ACC112 (cell line): ENCODE data around the gene SPC24.

Experiments used
- H2AFZ ChIP-seq: fragments of 200-600 bp; sonication (generic); one replicate; pipeline ENCODE4 v1.6.0; 2017; ENCODE audit warnings: antibody characterized with exemption, low read length; ENCODE audit not compliant: unreplicated experiment
- H3K27ac ChIP-seq: fragments of 200-600 bp; sonication (generic); 2 replicates; pipeline ENCODE4 v1.5.1; 2014; ENCODE audit warnings: low read depth, mild to moderate bottlenecking, antibody characterized with exemption, low read length, moderate library complexity
- H3K27me3 ChIP-seq: fragments of 200-600 bp; sonication (generic); 2 replicates; pipeline ENCODE4 v1.6.1; 2014; ENCODE audit warnings: mild to moderate bottlenecking, antibody characterized with exemption, low read length, moderate library complexity, mixed read lengths; ENCODE audit not compliant: insufficient read depth
- H3K36me3 ChIP-seq: fragments of 200-600 bp; sonication (generic); 2 replicates; pipeline ENCODE4 v1.6.1; 2016; ENCODE audit warnings: mild to moderate bottlenecking, antibody characterized with exemption, low read length, moderate library complexity, mixed read lengths; ENCODE audit not compliant: insufficient read depth
- H3K4me1 ChIP-seq: fragments of 200-600 bp; sonication (generic); one replicate; pipeline ENCODE4 v1.6.1; 2016; ENCODE audit warnings: low read length, mixed read lengths; ENCODE audit not compliant: insufficient read depth, unreplicated experiment, control insufficient read depth
- H3K4me3 ChIP-seq: fragments of 200-600 bp; sonication (generic); 2 replicates; pipeline ENCODE4 v1.5.1; 2014; ENCODE audit warnings: mild to moderate bottlenecking, low read depth, low read length
- H3K79me2 ChIP-seq: fragments of 200-600 bp; sonication (generic); one replicate; pipeline ENCODE4 v1.6.0; 2016; ENCODE audit warnings: low read length; ENCODE audit not compliant: control insufficient read depth, unreplicated experiment, insufficient read depth

The SPC24 gene

GRCh38 chr19:11175920-11176319 is 20.3 kb upstream of the SPC24 start:
- H3K4me3 ChIP-seq, result no peak overlapping the region
- peaks cover 6% of the 10 kb centered on the region for H3K36me3 ChIP-seq
- H3K27ac ChIP-seq, result no peak overlapping the region

GRCh38 chr19:11174336-11174735 is 18.8 kb upstream of the SPC24 start:
- Histone ChIP-seq H3K4me3 (no peak overlapping the region), H3K79me2 (no peaks in the 10 kb centered on the region), H3K4me1 (peaks cover 12% of the 10 kb centered on the region), H3K27me3 (no peaks in the 10 kb centered on the region), H3K27ac (no peak overlapping the region), H2AFZ (no peak overlapping the region), H3K36me3 (peaks cover 11% of the 10 kb centered on the region; the same call in 1 of the 2 replicates)

More at GRCh38 chr19:11175920-11176319, 20.3 kb upstream of the SPC24 start:
- H3K79me2 ChIP-seq, result peaks cover 9% of the 10 kb centered on the region
- peaks cover 20% of the 10 kb centered on the region for H3K4me1 ChIP-seq
- H3K27me3 ChIP-seq, result no peaks in the 10 kb centered on the region
- no peak overlapping the region for H2AFZ ChIP-seq

GRCh38 chr19:11173516-11174155 is 18.1 kb upstream of the SPC24 start:
- Histone ChIP-seq H3K4me1 (peaks cover 16% of the 10 kb centered on the region), H3K36me3 (peaks cover 11% of the 10 kb centered on the region; the same call in 1 of the 2 replicates), H3K27ac (no peak overlapping the region), H3K79me2 (no peaks in the 10 kb centered on the region), H3K27me3 (no peaks in the 10 kb centered on the region), H3K4me3 (no peak overlapping the region), H2AFZ (no peak overlapping the region)

- H3K4me1 ChIP-seq, result peaks cover 17% of the 10 kb centered on the region
- peaks cover 8% of the 10 kb centered on the region; the same call in 1 of the 2 replicates for H3K36me3 ChIP-seq
- no peak overlapping the region for H3K4me3 ChIP-seq
- H3K27me3 ChIP-seq, result no peaks in the 10 kb centered on the region
- no peak overlapping the region for H2AFZ ChIP-seq
- no peaks in the 10 kb centered on the region for H3K79me2 ChIP-seq
- no peak overlapping the region for H3K27ac ChIP-seq
Observed at GRCh38 chr19:11172576-11172975, 17.0 kb upstream of the SPC24 start.

- no peak overlapping the region for H3K4me3 ChIP-seq
- H3K4me1 ChIP-seq, result peaks cover 23% of the 10 kb centered on the region
- H3K36me3 ChIP-seq, result peaks cover 8% of the 10 kb centered on the region; the same call in 1 of the 2 replicates
- H3K79me2 ChIP-seq, result no peaks in the 10 kb centered on the region
- no peak overlapping the region for H2AFZ ChIP-seq
- peak overlapping the region; percentile 94 for H3K27ac ChIP-seq
- H3K27me3 ChIP-seq, result no peaks in the 10 kb centered on the region
Observed at GRCh38 chr19:11171144-11171543, 15.6 kb upstream of the SPC24 start.

GRCh38 chr19:11169896-11170678 is 14.5 kb upstream of the SPC24 start:
- H2AFZ ChIP-seq, result no peak overlapping the region
- H3K4me1 ChIP-seq, result peaks cover 33% of the 10 kb centered on the region
- H3K79me2 ChIP-seq, result no peaks in the 10 kb centered on the region
- H3K36me3 ChIP-seq, result peaks cover 8% of the 10 kb centered on the region; the same call in 1 of the 2 replicates
- peak overlapping the region; percentile 94 for H3K27ac ChIP-seq
- H3K27me3 ChIP-seq, result no peaks in the 10 kb centered on the region
- no peak overlapping the region for H3K4me3 ChIP-seq

GRCh38 chr19:11168568-11168967 is 13.0 kb upstream of the SPC24 start:
- H3K79me2 ChIP-seq, result no peaks in the 10 kb centered on the region
- H3K4me1 ChIP-seq, result peaks cover 36% of the 10 kb centered on the region
- H2AFZ ChIP-seq, result no peak overlapping the region
- peak overlapping the region; percentile 94 for H3K27ac ChIP-seq
- H3K4me3 ChIP-seq, result no peak overlapping the region
- peaks cover 13% of the 10 kb centered on the region; the same call in 1 of the 2 replicates for H3K36me3 ChIP-seq
- no peaks in the 10 kb centered on the region for H3K27me3 ChIP-seq

GRCh38 chr19:11166281-11167142 is 10.9 kb upstream of the SPC24 start:
- H3K4me3 ChIP-seq, result peak overlapping the region; percentile 50; the same call in 1 of the 2 replicates
- H3K79me2 ChIP-seq, result no peaks in the 10 kb centered on the region
- peaks cover 36% of the 10 kb centered on the region for H3K4me1 ChIP-seq
- H3K27me3 ChIP-seq, result no peaks in the 10 kb centered on the region
- H3K27ac ChIP-seq, result peak overlapping the region; percentile 95
- H3K36me3 ChIP-seq, result peaks cover 11% of the 10 kb centered on the region; the same call in 1 of the 2 replicates
- no peak overlapping the region for H2AFZ ChIP-seq

GRCh38 chr19:11165486-11166030 is 10.0 kb upstream of the SPC24 start:
- no peaks in the 10 kb centered on the region for H3K79me2 ChIP-seq
- H2AFZ ChIP-seq, result no peak overlapping the region
- H3K4me3 ChIP-seq, result peak overlapping the region; percentile 21; the same call in 1 of the 2 replicates
- H3K27ac ChIP-seq, result peak overlapping the region; percentile 95
- H3K27me3 ChIP-seq, result no peaks in the 10 kb centered on the region
- H3K4me1 ChIP-seq, result peaks cover 36% of the 10 kb centered on the region
- H3K36me3 ChIP-seq, result peaks cover 11% of the 10 kb centered on the region; the same call in 1 of the 2 replicates

GRCh38 chr19:11164879-11165406 is 9.4 kb upstream of the SPC24 start:
- Histone ChIP-seq H3K4me1 (peaks cover 36% of the 10 kb centered on the region), H3K27me3 (no peaks in the 10 kb centered on the region), H3K79me2 (no peaks in the 10 kb centered on the region), H2AFZ (peak overlapping the region; percentile 38), H3K4me3 (peak overlapping the region; percentile 33; the same call in 1 of the 2 replicates), H3K36me3 (peaks cover 10% of the 10 kb centered on the region; the same call in 1 of the 2 replicates), H3K27ac (peak overlapping the region; percentile 95)
